GM21737 (cell line): Measurements from ENCODE around the gene MYBL2.
"Not testable (repeated sequence)": the region's sequence is repeated elsewhere in the genome, so short reads cannot be mapped to it uniquely, and the experiment has no call there.

Experiments used
- ATAC-seq: cut with Tn5 transposase; IDR thresholded peaks from one replicate; pipeline ENCODE4 v1.9.1; 2021; ENCODE audit warnings: mild to moderate bottlenecking, moderate library complexity; ENCODE audit not compliant: unreplicated experiment

Gene MYBL2

DNA sequence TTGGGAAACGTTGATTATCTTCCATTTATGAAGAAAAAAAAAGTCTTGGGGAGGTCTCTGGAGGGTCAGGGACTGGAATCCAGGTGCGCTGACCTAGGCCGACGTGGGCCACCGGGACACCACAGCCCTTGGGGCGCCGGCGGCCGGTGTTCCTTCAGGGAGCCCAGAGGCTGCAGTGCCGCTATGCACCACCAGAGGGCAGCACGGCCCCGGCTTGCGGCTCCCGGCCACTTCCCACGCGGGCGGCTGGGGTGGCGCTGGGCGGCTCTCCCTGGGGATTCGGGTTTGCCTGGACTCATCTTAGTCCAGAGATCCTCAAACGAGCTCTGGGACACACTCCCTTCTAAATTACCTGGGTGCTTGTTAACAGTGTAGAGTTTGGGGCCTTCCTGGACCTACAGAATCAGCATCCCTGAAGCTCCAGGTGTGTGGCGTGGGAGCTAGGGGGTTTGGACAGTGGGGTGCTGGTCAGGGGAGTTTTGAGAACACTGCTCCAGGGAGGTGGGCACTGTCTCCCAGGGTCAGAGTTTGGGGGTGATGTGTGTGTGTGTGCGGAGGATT lies 82.9 kb downstream of the MYBL2 start:
- no peak for ATAC-seq

DNA sequence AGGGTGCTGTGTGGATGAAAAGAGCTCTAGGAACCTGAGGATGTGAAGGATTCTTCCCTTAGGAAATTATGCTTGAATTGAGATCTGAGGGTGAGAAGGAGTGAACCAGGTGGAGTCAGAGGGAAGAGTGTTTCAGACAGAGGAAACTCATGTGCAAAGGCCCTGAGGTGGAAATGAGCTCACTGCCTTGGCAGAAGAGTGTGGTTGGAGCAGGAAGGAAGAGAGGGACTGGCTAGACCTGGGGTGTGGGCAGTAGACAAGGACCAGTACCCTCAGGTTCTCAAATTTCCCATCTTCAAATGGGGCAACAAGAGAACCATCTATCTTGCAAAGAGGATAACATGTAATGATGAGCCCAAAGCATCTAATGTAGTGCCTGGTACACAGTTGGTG lies 83.9 kb downstream of the MYBL2 start:
- ATAC-seq, result no peak

DNA sequence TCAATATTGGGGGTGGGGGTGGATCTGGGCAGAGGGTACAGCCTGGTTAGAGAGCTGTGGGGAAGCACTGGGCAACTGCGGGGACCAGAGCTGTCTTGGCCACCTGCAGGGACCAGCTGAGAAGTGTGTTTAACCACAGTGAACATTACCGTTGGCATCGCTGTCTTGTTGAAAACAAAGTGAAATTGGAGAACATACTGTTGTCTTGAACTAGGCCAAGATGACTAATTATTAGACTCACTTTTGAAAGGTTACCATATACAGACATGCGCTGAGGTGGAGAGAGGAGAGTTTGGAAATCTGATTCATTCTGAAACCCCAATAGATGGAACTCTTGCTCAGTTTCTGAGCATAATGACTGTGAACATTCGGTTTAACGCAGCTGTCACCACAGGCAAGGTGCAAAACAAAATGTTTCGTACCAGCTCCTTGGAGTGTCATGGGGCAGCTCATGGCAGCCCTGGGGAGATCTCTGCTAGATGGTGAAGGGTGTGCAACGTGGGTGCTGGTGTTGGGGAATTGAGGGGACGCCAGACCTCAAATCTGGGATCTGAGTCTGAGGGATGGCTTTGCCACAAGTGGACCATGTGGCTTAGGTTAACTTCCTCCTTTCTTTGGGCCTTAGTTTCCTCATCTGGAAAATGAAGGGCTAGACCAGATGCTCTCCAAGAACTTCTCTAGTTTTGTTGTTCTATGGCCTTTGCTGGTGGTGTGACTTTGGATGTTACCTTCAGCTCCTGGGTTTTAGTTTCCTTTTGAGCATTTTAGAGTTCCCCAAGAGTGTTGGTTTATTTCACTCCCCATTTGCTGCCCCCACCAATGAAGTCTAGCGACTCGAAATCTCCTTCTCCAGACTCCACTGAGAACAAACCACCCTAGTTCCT lies 84.5 kb downstream of the MYBL2 start:
- ATAC-seq, result peak; percentile 57

DNA sequence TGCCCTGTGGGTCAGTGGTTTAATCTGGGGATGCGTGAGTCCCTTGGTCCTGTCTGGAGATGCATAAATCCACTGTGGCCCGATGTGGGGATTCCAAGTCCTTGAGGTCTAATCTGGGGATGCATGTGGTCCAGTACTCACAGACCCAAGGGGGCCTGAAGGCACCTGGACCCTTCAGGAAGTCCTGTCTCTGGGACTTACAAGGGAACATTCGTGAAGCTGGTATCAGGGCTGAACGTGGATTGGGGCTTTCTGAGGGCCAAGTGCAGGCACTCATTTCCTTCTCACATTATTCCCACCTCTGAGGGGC lies 85.1 kb downstream of the MYBL2 start:
- no peak for ATAC-seq

DNA sequence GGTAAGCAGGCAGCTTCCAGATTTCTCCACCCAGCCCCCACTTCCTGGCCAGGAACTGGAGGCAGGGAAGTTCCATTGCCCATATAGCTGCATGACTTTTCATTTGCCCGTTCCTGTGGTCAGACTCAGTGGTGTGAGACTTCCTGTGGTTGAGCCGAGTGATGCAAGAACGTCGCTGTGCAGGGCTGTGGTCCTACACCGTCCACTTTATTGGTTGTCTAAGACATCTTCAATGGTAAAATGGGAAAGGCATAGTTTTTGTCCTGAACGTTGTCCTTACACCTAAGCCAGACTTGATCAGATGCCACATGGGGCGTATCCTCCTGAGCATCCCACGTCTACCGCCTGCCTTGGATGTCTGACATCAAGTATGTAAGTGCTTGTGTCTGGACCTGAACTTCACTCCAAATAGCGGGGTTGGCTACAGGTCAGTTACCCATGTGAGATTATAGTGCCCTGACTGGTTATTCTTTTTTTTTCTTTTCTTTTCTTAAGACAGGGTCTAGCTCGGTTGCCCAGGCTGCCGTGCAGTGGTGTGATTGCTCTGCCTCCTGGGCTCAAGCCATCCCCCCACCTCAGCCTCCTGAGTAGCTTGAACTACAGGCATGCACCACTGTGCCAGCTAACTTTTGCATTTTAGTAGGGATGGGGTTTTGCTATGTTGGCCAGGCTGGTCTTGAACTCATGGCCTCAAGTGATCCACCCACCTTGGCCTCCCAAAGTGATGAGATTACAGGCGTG lies 85.8 kb downstream of the MYBL2 start:
- ATAC-seq, result peak; percentile 57

DNA sequence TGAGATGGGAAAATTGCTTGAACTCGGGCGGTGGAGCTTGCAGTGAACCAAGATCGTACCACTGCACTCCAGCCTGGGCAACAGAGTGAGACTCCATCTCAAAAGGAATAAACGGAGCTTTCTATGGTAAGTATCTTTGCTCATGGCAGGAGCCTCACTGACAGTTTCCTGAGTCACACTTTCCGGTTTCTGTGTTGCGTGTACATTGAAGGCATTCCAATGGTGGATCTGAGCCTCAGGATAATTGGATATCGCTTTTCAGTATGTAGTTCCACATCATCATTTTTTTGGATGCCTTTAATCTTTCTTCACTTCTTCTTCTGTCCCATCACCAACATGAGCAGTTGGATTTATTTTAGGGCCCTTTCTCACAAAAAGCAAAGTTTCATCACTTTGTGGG lies 88.5 kb downstream of the MYBL2 start:
- no peak for ATAC-seq

DNA sequence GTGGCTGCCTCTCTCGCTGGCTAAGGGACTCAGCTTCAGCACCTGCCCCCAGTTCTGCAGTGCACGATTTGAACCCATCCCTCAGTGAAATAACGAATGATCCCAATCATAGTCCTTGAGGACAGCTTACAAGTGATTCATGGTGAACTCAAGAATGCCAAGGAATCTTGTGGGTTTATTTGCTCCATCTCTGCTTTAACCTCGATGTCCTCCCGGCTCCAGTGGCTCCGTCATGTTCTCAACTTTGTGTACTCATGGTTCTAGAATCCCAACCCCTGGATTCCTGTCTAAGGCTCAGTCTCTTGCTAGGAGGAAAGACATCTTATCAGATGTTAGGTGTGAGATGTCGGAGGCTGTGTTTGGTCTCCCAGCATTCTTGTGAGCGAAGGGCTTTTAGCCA lies 88.9 kb downstream of the MYBL2 start:
- ATAC-seq, result no peak

DNA sequence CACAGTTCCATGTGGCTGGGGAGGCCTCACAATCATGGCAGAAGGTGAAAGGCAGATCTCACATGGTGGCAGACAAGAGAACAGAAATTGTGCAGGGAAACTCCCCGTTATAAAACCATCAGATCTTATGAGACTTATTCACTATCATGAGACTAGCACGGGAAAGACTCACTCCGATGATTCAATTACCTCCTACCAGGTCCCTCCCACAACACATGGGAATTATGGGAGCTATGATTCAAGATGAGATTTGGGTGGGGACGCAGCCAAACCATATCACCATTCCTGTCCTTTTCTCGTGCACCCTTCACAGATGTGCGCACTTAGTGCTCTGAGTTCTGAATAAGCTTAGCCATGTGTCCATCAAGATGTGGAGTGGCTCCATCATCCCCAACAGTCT lies 91.0 kb downstream of the MYBL2 start:
- not testable (repeated sequence) for ATAC-seq

DNA sequence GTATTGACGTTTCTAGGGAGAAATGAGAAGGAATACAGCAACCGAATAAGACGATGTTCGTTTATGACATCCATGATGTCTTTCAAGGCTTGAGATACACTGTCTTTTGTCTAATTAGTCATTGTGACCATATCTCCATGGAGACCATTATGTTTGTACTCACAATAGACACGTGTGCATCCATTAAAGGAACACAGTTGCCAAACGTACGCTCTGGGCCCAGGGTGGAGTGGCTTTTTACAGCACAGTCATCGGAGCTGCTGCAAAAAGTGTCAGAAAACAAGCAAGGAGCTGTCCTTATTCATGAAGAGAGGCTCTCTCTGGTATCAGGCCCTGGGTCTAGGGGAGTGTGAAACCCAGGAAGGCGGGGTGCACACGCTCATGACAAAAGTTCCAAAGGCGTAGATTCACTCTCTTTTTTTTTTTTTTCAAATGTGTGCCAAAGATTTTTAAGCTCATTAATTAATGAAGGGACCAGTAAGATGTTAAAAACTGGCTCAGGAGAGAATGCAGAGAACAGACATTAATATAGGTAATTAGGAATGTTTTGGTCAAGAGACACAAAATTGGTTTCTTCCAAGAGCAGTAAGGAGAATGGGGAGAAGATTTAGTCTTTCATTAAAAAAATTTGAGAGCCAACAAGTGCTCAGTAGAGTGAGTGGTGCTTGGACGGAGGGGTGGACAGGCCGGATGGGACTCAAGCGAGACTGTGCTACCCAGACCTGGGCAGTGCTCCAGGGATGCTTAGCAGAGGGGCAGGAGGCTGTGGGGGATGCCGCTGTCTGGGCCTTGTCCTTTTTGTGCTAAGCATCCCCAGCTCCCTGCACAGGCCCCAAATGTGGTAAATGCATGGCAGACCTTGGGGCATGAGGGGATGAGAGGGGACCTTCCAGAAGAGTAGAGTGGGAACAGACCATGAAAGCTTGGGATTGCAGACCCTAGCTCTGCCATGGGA lies 94.7 kb downstream of the MYBL2 start:
- no peak for ATAC-seq

DNA sequence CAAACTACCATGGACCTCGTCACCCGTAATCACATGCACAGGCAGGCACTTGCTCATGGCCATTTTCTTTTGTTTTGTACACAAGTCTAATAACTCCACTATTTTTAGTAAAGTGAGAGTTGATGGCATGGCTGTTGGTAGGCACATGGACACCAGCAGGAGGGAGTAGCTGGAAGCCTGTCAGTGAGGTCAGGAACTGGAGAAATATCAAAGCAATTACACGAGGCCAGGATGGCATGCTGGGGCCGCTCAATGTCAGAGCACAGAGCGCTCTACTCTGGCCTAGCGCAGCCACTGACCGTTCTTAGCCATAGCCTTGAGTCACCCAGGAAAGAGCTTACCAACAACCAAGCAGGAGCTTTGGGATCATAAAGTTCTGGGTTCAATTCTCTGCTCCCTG lies 96.0 kb downstream of the MYBL2 start:
- no peak for ATAC-seq

DNA sequence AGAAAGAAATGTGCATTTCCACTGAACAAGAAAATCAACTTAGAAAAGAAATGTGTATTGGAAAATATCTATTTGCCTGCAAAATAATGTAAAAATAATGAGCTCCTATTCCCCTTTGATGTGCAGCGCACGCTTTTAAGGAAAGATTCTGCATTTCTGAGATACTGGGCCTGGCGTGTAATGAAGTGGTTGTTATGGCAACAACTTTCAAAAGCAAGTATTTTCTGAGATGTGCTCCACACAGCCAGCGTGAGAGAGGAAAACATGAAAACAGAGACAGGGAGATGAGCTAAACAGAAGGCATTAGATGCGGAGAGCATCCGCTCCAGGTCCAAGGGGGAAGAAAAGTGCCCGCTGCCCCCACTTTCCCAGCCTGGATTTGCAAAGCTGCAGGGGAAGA lies 99.0 kb downstream of the MYBL2 start:
- no peak for ATAC-seq
